ENCODE results near the gene MTHFD1L. TPM values are rescaled to one million over a fixed set of nuclear protein-coding genes. Genes with fewer than 3 reads are reported as not detected.
"Not testable (repeated sequence)": the region's sequence is repeated elsewhere in the genome, so short reads cannot be mapped to it uniquely, and the experiment has no call there.

MTHFD1L gene
- total RNA-seq, 1 donor from 2014 or later, result 107 TPM

DNA sequence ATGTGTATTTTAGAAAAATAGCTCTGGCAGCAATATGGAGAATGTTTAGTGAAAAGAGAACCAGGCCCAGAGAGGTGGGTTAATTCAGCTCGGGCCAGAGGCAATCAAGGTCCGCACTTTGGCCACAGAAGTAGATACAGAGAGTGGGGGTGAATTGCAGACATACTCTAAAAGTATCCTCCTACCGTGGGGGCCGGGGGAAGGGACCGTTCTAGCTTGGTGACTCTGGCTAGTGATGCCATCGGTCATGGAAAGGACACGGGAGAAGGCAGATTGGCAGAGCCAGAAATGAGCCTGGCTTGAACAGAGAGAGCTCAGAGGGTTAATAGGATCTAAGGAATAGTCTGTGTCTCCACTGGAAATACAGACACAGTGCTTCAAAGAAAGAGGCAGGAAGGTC is 173.1 kb downstream of the MTHFD1L start:
- Histone ChIP-seq H3K79me2 (ENCODE audit: insufficient read depth, low read length) (peaks cover 11% of the 10 kb centered on the region), H2AFZ (ENCODE audit: low read depth, low read length) (no peak overlapping the region), H3K4me1 (ENCODE audit: insufficient read depth, low read length) (peaks cover 65% of the 10 kb centered on the region), H3K9ac (ENCODE audit: low read length) (peak overlapping the region; percentile 3), H3K27ac (ENCODE audit: low read depth, low read length) (peak overlapping the region; percentile 99), H3K4me2 (ENCODE audit: low read length) (no peak overlapping the region), H3K36me3 (ENCODE audit: insufficient read depth, low read length) (peaks cover 3% of the 10 kb centered on the region), H3K4me3 (ENCODE audit: insufficient read depth, low read depth, low read length) (no peak overlapping the region), H3K9me3 (ENCODE audit: insufficient read depth, low read depth, low read length) (no peaks in the 10 kb centered on the region), H3K27me3 (ENCODE audit: insufficient read depth, low read length) (no peaks in the 10 kb centered on the region), H4K20me1 (ENCODE audit: insufficient read depth, low read length) (no peaks in the 10 kb centered on the region)
- H3K36me3 Mint-ChIP-seq (ENCODE audit: low read depth, unreplicated experiment), result peaks cover 26% of the 10 kb centered on the region
- no peak for FAIRE-seq
- H3K27ac Mint-ChIP-seq (ENCODE audit: unreplicated experiment), result peak overlapping the region; percentile 99
- H3K27me3 Mint-ChIP-seq (ENCODE audit: low read depth, unreplicated experiment), result no peaks in the 10 kb centered on the region
- H3K4me3 Mint-ChIP-seq (ENCODE audit: unreplicated experiment), result no peak overlapping the region
- peaks cover 81% of the 10 kb centered on the region for H3K4me1 Mint-ChIP-seq (ENCODE audit: low read depth, unreplicated experiment)
- TF ChIP-seq EZH2 (IDR thresholded peaks at IDR 0.05; ENCODE audit: insufficient read depth, low read length), result no peak
- TF ChIP-seq, protein P1, sequence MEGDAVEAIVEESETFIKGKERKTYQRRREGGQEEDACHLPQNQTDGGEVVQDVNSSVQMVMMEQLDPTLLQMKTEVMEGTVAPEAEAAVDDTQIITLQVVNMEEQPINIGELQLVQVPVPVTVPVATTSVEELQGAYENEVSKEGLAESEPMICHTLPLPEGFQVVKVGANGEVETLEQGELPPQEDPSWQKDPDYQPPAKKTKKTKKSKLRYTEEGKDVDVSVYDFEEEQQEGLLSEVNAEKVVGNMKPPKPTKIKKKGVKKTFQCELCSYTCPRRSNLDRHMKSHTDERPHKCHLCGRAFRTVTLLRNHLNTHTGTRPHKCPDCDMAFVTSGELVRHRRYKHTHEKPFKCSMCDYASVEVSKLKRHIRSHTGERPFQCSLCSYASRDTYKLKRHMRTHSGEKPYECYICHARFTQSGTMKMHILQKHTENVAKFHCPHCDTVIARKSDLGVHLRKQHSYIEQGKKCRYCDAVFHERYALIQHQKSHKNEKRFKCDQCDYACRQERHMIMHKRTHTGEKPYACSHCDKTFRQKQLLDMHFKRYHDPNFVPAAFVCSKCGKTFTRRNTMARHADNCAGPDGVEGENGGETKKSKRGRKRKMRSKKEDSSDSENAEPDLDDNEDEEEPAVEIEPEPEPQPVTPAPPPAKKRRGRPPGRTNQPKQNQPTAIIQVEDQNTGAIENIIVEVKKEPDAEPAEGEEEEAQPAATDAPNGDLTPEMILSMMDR (IDR thresholded peaks at IDR 0.05; ENCODE audit: insufficient read depth, low read depth, low read length), result no peak
- H3K9me3 Mint-ChIP-seq (ENCODE audit: unreplicated experiment), result peaks cover 8% of the 10 kb centered on the region
- DNase-seq (ENCODE audit: low read depth), result no peak

GRCh38 chr6:151040888-151041521 is 175.5 kb downstream of the MTHFD1L start:
- peak; percentile 97 for DNase-seq (ENCODE audit: low read depth)
- H3K27me3 Mint-ChIP-seq (ENCODE audit: low read depth, unreplicated experiment); H3K27me3 ChIP-seq (ENCODE audit: insufficient read depth, low read length); H3K36me3 ChIP-seq (ENCODE audit: insufficient read depth, low read length); H4K20me1 ChIP-seq (ENCODE audit: insufficient read depth, low read length); FAIRE-seq; H2AFZ ChIP-seq (ENCODE audit: low read depth, low read length); H3K9me3 Mint-ChIP-seq (ENCODE audit: unreplicated experiment); H3K4me3 ChIP-seq (ENCODE audit: insufficient read depth, low read depth, low read length); H3K9me3 ChIP-seq (ENCODE audit: insufficient read depth, low read depth, low read length): not testable (repeated sequence)
- H3K4me1 Mint-ChIP-seq (ENCODE audit: low read depth, unreplicated experiment), result peaks cover 84% of the 10 kb centered on the region
- H3K4me3 Mint-ChIP-seq (ENCODE audit: unreplicated experiment), result peak overlapping the region; percentile 68
- peaks cover 32% of the 10 kb centered on the region for H3K36me3 Mint-ChIP-seq (ENCODE audit: low read depth, unreplicated experiment)
- H3K9ac ChIP-seq (ENCODE audit: low read length), result peak overlapping the region; percentile 84
- peak overlapping the region; percentile 60 for H3K4me2 ChIP-seq (ENCODE audit: low read length)
- peak overlapping the region; percentile 98 for H3K27ac Mint-ChIP-seq (ENCODE audit: unreplicated experiment)
- peak overlapping the region; percentile 99 for H3K27ac ChIP-seq (ENCODE audit: low read depth, low read length)
- peaks cover 75% of the 10 kb centered on the region for H3K4me1 ChIP-seq (ENCODE audit: insufficient read depth, low read length)
- peaks cover 11% of the 10 kb centered on the region for H3K79me2 ChIP-seq (ENCODE audit: insufficient read depth, low read length)

- Mint-ChIP-seq H3K36me3 (ENCODE audit: low read depth, unreplicated experiment) (peaks cover 32% of the 10 kb centered on the region), H3K27ac (ENCODE audit: unreplicated experiment) (peak overlapping the region; percentile 98), H3K4me3 (ENCODE audit: unreplicated experiment) (no peak overlapping the region), H3K4me1 (ENCODE audit: low read depth, unreplicated experiment) (peaks cover 83% of the 10 kb centered on the region), H3K27me3 (ENCODE audit: low read depth, unreplicated experiment) (no peaks in the 10 kb centered on the region), H3K9me3 (ENCODE audit: unreplicated experiment) (peaks cover 8% of the 10 kb centered on the region)
- H3K36me3 ChIP-seq (ENCODE audit: insufficient read depth, low read length), result no peaks in the 10 kb centered on the region
- peaks cover 71% of the 10 kb centered on the region for H3K4me1 ChIP-seq (ENCODE audit: insufficient read depth, low read length)
- H3K9ac ChIP-seq (ENCODE audit: low read length), result peak overlapping the region; percentile 84
- no peak overlapping the region for H3K4me3 ChIP-seq (ENCODE audit: insufficient read depth, low read depth, low read length)
- H3K9me3 ChIP-seq (ENCODE audit: insufficient read depth, low read depth, low read length), result no peaks in the 10 kb centered on the region
- DNase-seq (ENCODE audit: low read depth) (no peak), FAIRE-seq (no peak)
- peaks cover 11% of the 10 kb centered on the region for H3K79me2 ChIP-seq (ENCODE audit: insufficient read depth, low read length)
- no peaks in the 10 kb centered on the region for H4K20me1 ChIP-seq (ENCODE audit: insufficient read depth, low read length)
- H3K27ac ChIP-seq (ENCODE audit: low read depth, low read length), result peak overlapping the region; percentile 99
- H3K27me3 ChIP-seq (ENCODE audit: insufficient read depth, low read length), result no peaks in the 10 kb centered on the region
- TF ChIP-seq, protein P1 (IDR thresholded peaks at IDR 0.05; ENCODE audit: insufficient read depth, low read depth, low read length), result no peak
- TF ChIP-seq EZH2 (IDR thresholded peaks at IDR 0.05; ENCODE audit: insufficient read depth, low read length), result no peak
- H3K4me2 ChIP-seq (ENCODE audit: low read length), result peak overlapping the region; percentile 60
- H2AFZ ChIP-seq (ENCODE audit: low read depth, low read length), result no peak overlapping the region
These were observed 176.2 kb downstream of the MTHFD1L start for GRCh38 chr6:151041686-151042085.

DNA sequence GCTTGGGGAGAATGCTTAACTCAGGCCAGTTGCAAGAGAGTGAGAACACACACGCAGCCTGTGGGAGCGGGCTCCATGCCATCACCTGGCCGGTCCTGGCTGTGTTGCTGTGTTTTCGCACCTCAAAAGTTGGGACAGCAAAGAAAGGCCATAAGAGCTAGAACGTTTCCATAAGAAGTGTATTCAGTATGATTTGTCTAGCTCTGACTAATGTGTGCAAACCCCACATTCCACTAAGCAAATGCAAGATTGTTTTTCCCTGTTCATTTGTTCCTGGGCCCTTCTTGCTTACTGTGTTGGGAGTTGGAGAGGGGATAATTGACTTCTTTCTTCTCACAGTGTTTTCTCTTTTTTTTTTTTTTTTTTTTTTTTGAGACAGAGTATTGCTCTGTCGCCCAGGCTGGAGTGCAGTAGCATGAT is 177.4 kb downstream of the MTHFD1L start:
- H3K36me3 ChIP-seq (ENCODE audit: insufficient read depth, low read length); H3K9me3 ChIP-seq (ENCODE audit: insufficient read depth, low read depth, low read length); H3K9me3 Mint-ChIP-seq (ENCODE audit: unreplicated experiment); H3K27me3 Mint-ChIP-seq (ENCODE audit: low read depth, unreplicated experiment); H3K4me2 ChIP-seq (ENCODE audit: low read length); FAIRE-seq; H3K4me3 ChIP-seq (ENCODE audit: insufficient read depth, low read depth, low read length); H2AFZ ChIP-seq (ENCODE audit: low read depth, low read length); H3K27me3 ChIP-seq (ENCODE audit: insufficient read depth, low read length); H3K4me3 Mint-ChIP-seq (ENCODE audit: unreplicated experiment); H4K20me1 ChIP-seq (ENCODE audit: insufficient read depth, low read length): not testable (repeated sequence)
- Mint-ChIP-seq H3K27ac (ENCODE audit: unreplicated experiment) (peak overlapping the region; percentile 98), H3K4me1 (ENCODE audit: low read depth, unreplicated experiment) (peaks cover 74% of the 10 kb centered on the region), H3K36me3 (ENCODE audit: low read depth, unreplicated experiment) (peaks cover 30% of the 10 kb centered on the region)
- Histone ChIP-seq H3K9ac (ENCODE audit: low read length) (peak overlapping the region; percentile 87), H3K4me1 (ENCODE audit: insufficient read depth, low read length) (peaks cover 59% of the 10 kb centered on the region), H3K79me2 (ENCODE audit: insufficient read depth, low read length) (peaks cover 11% of the 10 kb centered on the region), H3K27ac (ENCODE audit: low read depth, low read length) (peak overlapping the region; percentile 99)
- peak; percentile 76 for DNase-seq (ENCODE audit: low read depth)

Measured in astrocyte (in vitro differentiated cells and primary cell).